ENCODE measurements around the gene C18orf32. TPM values are rescaled to one million over a fixed set of nuclear protein-coding genes. Genes with fewer than 3 reads are reported as not detected.
"Not testable (repeated sequence)": the region's sequence is repeated elsewhere in the genome, so short reads cannot be mapped to it uniquely, and the experiment has no call there.

C18orf32 gene
- total RNA-seq, 1 donor from 2014 or later = 81.9 TPM

- DNase-seq (ENCODE audit: low spot score) = no peak
Measured at GRCh38 chr18:49467599-49467998, 19.4 kb downstream of the C18orf32 start.

- no peak for DNase-seq (ENCODE audit: low spot score)
Measured at GRCh38 chr18:49467019-49467563, 19.9 kb downstream of the C18orf32 start.

- DNase-seq (ENCODE audit: low spot score) = no peak
Measured at GRCh38 chr18:49464718-49465598, 22.1 kb downstream of the C18orf32 start.

GRCh38 chr18:49461602-49461977 is 25.4 kb downstream of the C18orf32 start:
- DNase-seq (ENCODE audit: low spot score) = no peak

GRCh38 chr18:49460976-49461601 is 25.9 kb downstream of the C18orf32 start:
- no peak for DNase-seq (ENCODE audit: low spot score)

- DNase-seq (ENCODE audit: low spot score) = no peak
Measured at GRCh38 chr18:49459404-49460171, 27.4 kb downstream of the C18orf32 start.

- no peak for DNase-seq (ENCODE audit: low spot score)
Measured at GRCh38 chr18:49457616-49458015, 29.4 kb downstream of the C18orf32 start.

GRCh38 chr18:49456794-49457193 is 30.2 kb downstream of the C18orf32 start:
- DNase-seq (ENCODE audit: low spot score) = no peak

GRCh38 chr18:49452534-49452933 is 34.5 kb downstream of the C18orf32 start:
- not testable (repeated sequence) for DNase-seq (ENCODE audit: low spot score)

- no peak for DNase-seq (ENCODE audit: low spot score)
Measured at GRCh38 chr18:49447810-49448745, 39.0 kb downstream of the C18orf32 start.

GRCh38 chr18:49446481-49446880 is 40.6 kb downstream of the C18orf32 start:
- no peak for DNase-seq (ENCODE audit: low spot score)

- no peak for DNase-seq (ENCODE audit: low spot score)
Measured at GRCh38 chr18:49444581-49444980, 42.5 kb downstream of the C18orf32 start.

- no peak for DNase-seq (ENCODE audit: low spot score)
Measured at GRCh38 chr18:49443837-49444236, 43.2 kb downstream of the C18orf32 start.

GRCh38 chr18:49441338-49441938 is 45.6 kb downstream of the C18orf32 start:
- DNase-seq (ENCODE audit: low spot score) = no peak

GRCh38 chr18:49435170-49435569 is 51.9 kb downstream of the C18orf32 start:
- no peak for DNase-seq (ENCODE audit: low spot score)

GRCh38 chr18:49432602-49433001 is 54.4 kb downstream of the C18orf32 start:
- no peak for DNase-seq (ENCODE audit: low spot score)

GRCh38 chr18:49431165-49431962 is 55.7 kb downstream of the C18orf32 start:
- no peak for DNase-seq (ENCODE audit: low spot score)
